BLaER1 treated with 17β-estradiol and CSF1 and Interleukin-3, amounts not matched to agents 10 nM and 100 nM (cell line): ENCODE measurements around the gene FRY.

Experiments
- H3K27ac ChIP-seq, 11 experiments: shearing (Covaris generic); formaldehyde crosslinking; 2 replicates each; pipeline ENCODE4 v1.8.1; 2022
- H3K27me3 ChIP-seq, 11 experiments: shearing (Covaris generic); formaldehyde crosslinking; 2 replicates each; pipeline ENCODE4 v1.8.1; 2022
- H3K36me3 ChIP-seq, 11 experiments: shearing (Covaris generic); formaldehyde crosslinking; 2 replicates each; pipeline ENCODE4 v1.8.1; 2022
- H3K4me1 ChIP-seq, 10 experiments: shearing (Covaris generic); formaldehyde crosslinking; 2 replicates each; pipeline ENCODE4 v1.8.1; 2022
- H3K4me2 ChIP-seq, 11 experiments: shearing (Covaris generic); formaldehyde crosslinking; 2 replicates each; pipeline ENCODE4 v1.8.1; 2022
- H3K4me3 ChIP-seq, 10 experiments: shearing (Covaris generic); formaldehyde crosslinking; 2 replicates each; pipeline ENCODE4 v1.8.1; 2022
- H3K9ac ChIP-seq, 11 experiments: shearing (Covaris generic); formaldehyde crosslinking; 2 replicates each; pipeline ENCODE4 v1.8.1; 2022
- H3K9me3 ChIP-seq, 11 experiments: shearing (Covaris generic); formaldehyde crosslinking; replicated peaks in 1 of 11; 2 replicates each; pipeline ENCODE4 v1.8.1; 2022
- H4K20me1 ChIP-seq, 11 experiments: shearing (Covaris generic); formaldehyde crosslinking; 2 replicates each; pipeline ENCODE4 v1.8.1; 2022
- Cebpa-rat ChIP-seq, 11 experiments: shearing (Covaris generic); IDR thresholded peaks; 2 replicates each; pipeline ENCODE4 v1.8.1; 2022

FRY gene

DNA sequence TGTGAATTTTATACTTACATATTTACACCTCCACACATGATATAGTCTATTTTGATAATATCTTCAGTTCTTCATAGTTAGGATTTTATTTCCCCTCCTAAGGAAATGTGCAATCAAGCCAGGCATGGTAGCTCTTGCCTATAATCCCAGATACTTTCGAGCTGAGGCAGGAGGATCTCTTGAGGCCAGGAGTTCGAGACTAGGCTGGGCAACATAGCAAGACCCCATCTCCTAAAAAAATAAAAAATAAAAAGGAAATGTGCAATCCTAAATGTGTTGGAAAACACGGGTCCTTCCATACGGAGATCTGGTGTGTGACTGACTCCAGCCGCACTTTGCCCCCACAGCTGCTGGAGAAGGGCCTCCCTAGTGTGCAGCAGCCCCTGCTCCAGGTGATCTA, 212.1 kb downstream of the FRY start:
- no peaks in the 10 kb centered on the region for H3K27me3 ChIP-seq
- no peak for TF ChIP-seq Cebpa-rat (IDR thresholded peaks at IDR 0.05)
- no peaks in the 10 kb centered on the region for H4K20me1 ChIP-seq
- H3K36me3 ChIP-seq = peaks cover 0 to 7% (median 0%) of the 10 kb centered on the region in 11 experiments; a peak in 1 of 22 replicates
- no peak overlapping the region for H3K4me2 ChIP-seq
- H3K27ac ChIP-seq = no peak overlapping the region
- no peaks in the 10 kb centered on the region for H3K9me3 ChIP-seq
- H3K4me3 ChIP-seq = no peak overlapping the region
- H3K4me1 ChIP-seq = peaks cover 0 to 16% (median 0%) of the 10 kb centered on the region in 10 experiments; a peak in 8 of 20 replicates
- H3K9ac ChIP-seq = no peak overlapping the region

DNA sequence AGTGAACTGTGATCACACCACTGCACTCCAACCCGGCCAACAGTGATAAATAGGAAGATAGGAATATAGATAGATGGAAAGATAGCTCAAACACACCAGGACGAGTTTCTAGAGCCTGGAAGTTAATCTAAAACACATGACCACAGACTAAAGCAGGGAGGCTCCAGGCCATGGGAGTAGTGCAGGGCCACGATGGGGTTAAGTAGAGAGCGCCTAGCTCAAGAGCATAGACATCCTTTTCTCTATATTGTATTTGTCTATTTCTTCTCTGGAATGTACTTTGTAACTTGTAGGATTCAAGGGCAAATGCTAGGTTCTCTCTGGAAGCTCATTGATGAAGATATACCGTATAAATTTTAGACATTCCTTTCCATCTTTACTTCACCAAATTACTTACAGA, 214.0 kb downstream of the FRY start:
- no peak overlapping the region for H3K4me3 ChIP-seq
- H3K27me3 ChIP-seq = no peaks in the 10 kb centered on the region
- peaks cover 0 to 25% (median 0%) of the 10 kb centered on the region in 10 experiments; a peak in 8 of 20 replicates for H3K4me1 ChIP-seq
- H4K20me1 ChIP-seq = no peaks in the 10 kb centered on the region
- no peaks in the 10 kb centered on the region for H3K36me3 ChIP-seq
- no peak overlapping the region for H3K4me2 ChIP-seq
- H3K27ac ChIP-seq = no peak overlapping the region
- no peak for TF ChIP-seq Cebpa-rat (IDR thresholded peaks at IDR 0.05)
- no peaks in the 10 kb centered on the region for H3K9me3 ChIP-seq
- H3K9ac ChIP-seq = no peak overlapping the region

DNA sequence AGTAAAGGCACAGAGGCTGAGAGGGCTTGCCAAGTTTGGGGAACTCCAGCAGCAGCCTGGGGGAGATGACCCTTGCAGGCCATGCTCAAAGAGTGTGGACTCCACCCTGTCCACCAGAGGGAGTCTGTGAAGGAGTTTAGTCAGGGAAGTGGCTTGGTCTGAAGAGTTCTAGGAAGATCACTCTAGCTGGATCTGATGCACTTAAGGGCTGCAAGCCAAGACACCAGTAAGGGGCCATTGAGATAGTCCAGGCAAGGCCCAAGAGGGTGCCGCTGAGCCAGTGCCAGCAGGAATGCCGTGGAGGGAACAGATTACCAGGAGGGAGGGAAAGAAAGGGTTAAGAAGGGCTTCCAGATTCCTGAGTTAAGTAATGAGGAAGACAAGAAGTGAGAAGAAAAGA, 214.9 kb downstream of the FRY start:
- Histone ChIP-seq H3K27me3 (no peaks in the 10 kb centered on the region), H3K9me3 (no peaks in the 10 kb centered on the region), H3K4me3 (no peak overlapping the region), H3K27ac (no peak overlapping the region), H4K20me1 (no peaks in the 10 kb centered on the region), H3K9ac (no peak overlapping the region), H3K36me3 (no peaks in the 10 kb centered on the region), H3K4me1 (peaks cover 0 to 25% (median 0%) of the 10 kb centered on the region in 10 experiments; a peak in 8 of 20 replicates), H3K4me2 (no peak overlapping the region)
- no peak for TF ChIP-seq Cebpa-rat (IDR thresholded peaks at IDR 0.05)

DNA sequence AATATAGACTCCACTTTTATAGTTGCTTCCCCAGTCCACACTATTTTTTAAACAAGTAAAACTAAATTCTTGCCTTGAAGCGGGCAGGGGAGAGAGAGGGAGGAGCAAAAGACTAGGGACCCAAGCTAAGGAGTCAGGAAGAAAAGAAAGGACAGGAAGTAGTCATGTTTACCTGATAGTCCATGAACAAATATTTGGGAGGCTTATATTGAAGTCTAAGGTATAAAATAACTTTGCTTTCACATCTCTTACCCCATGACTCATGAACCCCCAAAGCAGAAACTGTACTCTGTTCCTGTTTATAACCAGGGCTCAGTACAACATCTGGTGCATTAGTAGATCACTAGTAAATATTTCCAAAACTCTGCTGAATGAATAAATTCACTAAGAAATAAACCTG, 216.3 kb downstream of the FRY start:
- H3K4me2 ChIP-seq = peak overlapping the region in 3 of 11 experiments; percentile 3 to 26 (median 20); a peak in 2 of 22 replicates
- no peaks in the 10 kb centered on the region for H4K20me1 ChIP-seq
- no peak for TF ChIP-seq Cebpa-rat (IDR thresholded peaks at IDR 0.05)
- peaks cover 0 to 25% (median 0%) of the 10 kb centered on the region in 10 experiments; a peak in 8 of 20 replicates for H3K4me1 ChIP-seq
- H3K4me3 ChIP-seq = no peak overlapping the region
- no peaks in the 10 kb centered on the region for H3K36me3 ChIP-seq
- H3K9ac ChIP-seq = no peak overlapping the region
- no peaks in the 10 kb centered on the region for H3K27me3 ChIP-seq
- H3K9me3 ChIP-seq = no peaks in the 10 kb centered on the region
- H3K27ac ChIP-seq = no peak overlapping the region

DNA sequence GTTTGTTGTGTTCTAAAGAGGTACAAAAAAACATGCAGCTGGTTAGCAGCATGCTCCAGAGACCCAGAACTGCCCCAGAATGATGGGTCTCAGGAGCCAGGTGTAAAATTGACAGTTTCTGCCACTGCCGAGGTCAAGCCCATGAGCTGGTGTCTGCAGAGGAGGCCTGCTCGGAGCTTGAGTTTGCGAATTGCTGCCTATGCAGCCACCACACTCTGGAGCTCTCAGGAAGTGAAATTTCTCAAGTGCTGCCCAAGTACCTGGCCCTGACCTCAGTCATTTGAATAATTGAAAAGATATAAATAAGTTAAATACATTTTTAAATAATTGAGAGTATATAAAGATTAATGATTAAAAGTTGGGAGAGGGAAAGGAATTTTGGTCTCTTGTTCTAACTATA, 217.2 kb downstream of the FRY start:
- Histone ChIP-seq H3K4me1 (peaks cover 0 to 25% (median 0%) of the 10 kb centered on the region in 10 experiments; a peak in 8 of 20 replicates), H4K20me1 (no peaks in the 10 kb centered on the region), H3K27ac (no peak overlapping the region), H3K4me3 (no peak overlapping the region), H3K4me2 (peak overlapping the region in 2 of 11 experiments; percentile 33 to 55; a peak in 3 of 22 replicates), H3K9ac (no peak overlapping the region), H3K9me3 (no peaks in the 10 kb centered on the region), H3K27me3 (no peaks in the 10 kb centered on the region), H3K36me3 (no peaks in the 10 kb centered on the region)
- no peak for TF ChIP-seq Cebpa-rat (IDR thresholded peaks at IDR 0.05)

DNA sequence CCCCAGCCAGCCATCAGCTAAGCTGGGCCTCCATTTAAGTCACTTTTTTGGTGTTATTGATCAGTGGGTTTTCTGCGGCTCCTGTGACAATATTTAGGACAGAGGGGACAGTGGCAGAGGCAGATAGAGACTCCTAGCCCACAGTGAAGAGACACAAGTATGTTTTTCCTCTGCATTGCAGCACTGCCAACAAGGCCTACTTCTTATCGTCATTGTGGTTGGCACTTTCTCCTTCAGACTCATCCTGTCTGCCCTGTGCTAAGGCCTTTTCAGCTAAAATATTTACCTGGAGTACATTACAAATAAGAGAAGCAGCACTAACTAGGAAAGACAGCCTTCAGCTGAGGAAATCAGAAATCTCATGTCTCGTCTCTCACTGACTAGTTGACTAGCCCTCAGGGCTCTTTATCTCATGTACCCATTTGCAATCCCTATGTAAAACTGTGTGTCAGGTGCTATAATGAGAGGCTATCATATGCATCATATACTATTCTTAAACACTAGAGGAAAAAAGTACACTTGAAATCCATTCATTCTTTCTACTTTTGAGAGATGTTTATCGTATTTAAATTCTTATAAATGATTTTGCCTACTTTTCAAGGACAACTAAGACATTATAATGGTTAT, 221.4 kb downstream of the FRY start:
- no peaks in the 10 kb centered on the region for H3K36me3 ChIP-seq
- H3K27ac ChIP-seq = no peak overlapping the region
- no peak overlapping the region for H3K9ac ChIP-seq
- no peaks in the 10 kb centered on the region for H4K20me1 ChIP-seq
- no peak for TF ChIP-seq Cebpa-rat (IDR thresholded peaks at IDR 0.05)
- H3K27me3 ChIP-seq = no peaks in the 10 kb centered on the region
- H3K4me2 ChIP-seq = no peak overlapping the region
- no peaks in the 10 kb centered on the region for H3K9me3 ChIP-seq
- H3K4me1 ChIP-seq = peaks cover 0 to 18% (median 0%) of the 10 kb centered on the region in 10 experiments; a peak in 6 of 20 replicates
- no peak overlapping the region for H3K4me3 ChIP-seq

DNA sequence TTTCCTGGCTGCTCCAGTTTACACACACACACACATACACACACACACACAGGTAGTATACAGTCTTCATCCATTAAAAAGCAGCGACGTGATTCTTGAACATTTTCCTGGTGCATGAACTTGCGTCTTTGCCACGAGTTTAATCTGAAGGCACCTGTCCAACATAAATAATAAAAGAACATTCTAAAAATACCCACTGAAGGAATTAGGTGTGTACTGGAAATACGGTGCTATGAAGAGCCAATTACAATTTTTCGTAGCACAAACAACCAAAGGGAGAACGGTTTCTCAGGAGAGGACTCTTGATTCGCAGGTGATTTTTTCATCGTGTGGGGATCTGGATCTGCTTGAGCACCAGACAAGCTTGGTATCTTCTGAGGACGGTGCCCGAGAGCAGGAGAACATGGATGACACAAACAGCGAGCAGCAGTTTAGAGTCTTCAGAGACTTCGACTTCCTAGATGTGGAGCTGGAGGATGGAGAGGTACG, 222.4 kb downstream of the FRY start:
- no peak overlapping the region for H3K4me2 ChIP-seq
- H4K20me1 ChIP-seq = no peaks in the 10 kb centered on the region
- no peaks in the 10 kb centered on the region for H3K9me3 ChIP-seq
- no peak overlapping the region for H3K4me3 ChIP-seq
- peaks cover 0 to 10% (median 0%) of the 10 kb centered on the region in 10 experiments; a peak in 3 of 20 replicates for H3K4me1 ChIP-seq
- no peaks in the 10 kb centered on the region for H3K36me3 ChIP-seq
- no peak for TF ChIP-seq Cebpa-rat (IDR thresholded peaks at IDR 0.05)
- H3K27me3 ChIP-seq = no peaks in the 10 kb centered on the region
- no peak overlapping the region for H3K9ac ChIP-seq
- no peak overlapping the region for H3K27ac ChIP-seq

DNA sequence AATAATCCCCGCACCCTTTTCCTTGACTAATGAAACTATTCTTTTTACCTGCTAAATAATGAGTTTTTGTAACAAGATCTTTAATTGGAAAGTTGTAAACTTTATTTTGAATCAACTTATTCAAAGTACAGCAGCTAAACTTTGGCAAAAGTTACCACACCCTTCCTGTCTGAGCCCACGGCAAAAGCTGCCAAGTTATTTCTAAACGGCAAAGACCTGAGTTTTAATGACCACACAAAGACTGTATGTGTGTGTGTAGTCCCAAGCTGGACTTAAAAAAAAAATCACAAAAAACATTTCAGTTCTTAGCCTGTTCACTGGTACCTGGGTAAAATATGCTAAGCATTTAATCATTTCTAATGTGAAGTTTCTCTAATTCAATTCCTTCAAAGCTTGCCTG, 222.8 kb downstream of the FRY start:
- Histone ChIP-seq H3K4me1 (peaks cover 0 to 7% (median 0%) of the 10 kb centered on the region in 10 experiments; a peak in 2 of 20 replicates), H3K27me3 (no peaks in the 10 kb centered on the region), H3K4me3 (no peak overlapping the region), H3K4me2 (no peak overlapping the region), H4K20me1 (no peaks in the 10 kb centered on the region), H3K36me3 (no peaks in the 10 kb centered on the region), H3K27ac (no peak overlapping the region), H3K9ac (no peak overlapping the region), H3K9me3 (no peaks in the 10 kb centered on the region)
- no peak for TF ChIP-seq Cebpa-rat (IDR thresholded peaks at IDR 0.05)

DNA sequence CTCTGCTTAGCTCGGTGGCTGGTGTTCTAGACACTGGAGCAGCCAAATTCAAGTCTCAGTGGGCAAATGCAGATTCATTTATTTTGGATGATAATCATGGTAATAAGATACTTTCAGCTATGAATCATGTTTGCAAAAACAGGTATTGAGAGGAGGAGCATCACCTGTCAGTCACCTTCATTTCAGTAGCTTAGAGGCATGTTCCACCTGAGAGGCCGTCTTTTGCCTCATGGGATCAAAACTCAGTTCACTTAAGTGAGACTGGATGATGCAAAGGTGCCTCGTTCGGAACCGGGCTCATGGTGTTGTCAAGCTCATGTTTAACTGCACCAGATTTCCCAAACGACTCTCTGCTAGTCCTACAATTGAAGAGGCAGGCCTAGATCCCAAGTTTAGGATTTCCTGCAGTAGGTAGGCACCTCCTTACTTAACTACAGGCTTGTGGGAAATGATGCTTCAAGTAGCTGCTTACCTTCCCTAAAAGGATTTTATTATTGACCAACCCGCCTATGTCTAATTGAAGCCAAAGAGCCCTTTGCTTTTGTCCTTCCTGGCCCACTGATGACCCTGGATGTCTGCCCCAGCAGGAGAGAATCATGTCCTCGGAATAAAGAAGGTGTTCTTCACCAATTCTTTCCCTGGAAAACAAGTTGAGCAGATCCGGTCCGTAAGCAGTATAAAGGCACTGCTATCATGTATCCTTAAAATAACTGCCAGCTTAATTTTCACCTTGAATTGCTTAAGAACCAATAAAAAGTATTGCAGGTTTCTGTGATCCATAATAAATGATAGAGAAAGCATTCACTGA, 223.5 kb downstream of the FRY start:
- Histone ChIP-seq H3K9ac (no peak overlapping the region), H3K27ac (no peak overlapping the region), H3K9me3 (no peaks in the 10 kb centered on the region), H3K4me3 (no peak overlapping the region), H3K4me2 (no peak overlapping the region), H3K4me1 (0 out of 20 replicates have a peak, but pooled peaks cover 0 to 7% (median 0%) of the 10 kb centered on the region in 10 experiments), H3K27me3 (no peaks in the 10 kb centered on the region), H4K20me1 (no peaks in the 10 kb centered on the region), H3K36me3 (no peaks in the 10 kb centered on the region)
- TF ChIP-seq Cebpa-rat (IDR thresholded peaks at IDR 0.05) = no peak
